ENCODE data around the gene BDH1.

BDH1 gene

DNA sequence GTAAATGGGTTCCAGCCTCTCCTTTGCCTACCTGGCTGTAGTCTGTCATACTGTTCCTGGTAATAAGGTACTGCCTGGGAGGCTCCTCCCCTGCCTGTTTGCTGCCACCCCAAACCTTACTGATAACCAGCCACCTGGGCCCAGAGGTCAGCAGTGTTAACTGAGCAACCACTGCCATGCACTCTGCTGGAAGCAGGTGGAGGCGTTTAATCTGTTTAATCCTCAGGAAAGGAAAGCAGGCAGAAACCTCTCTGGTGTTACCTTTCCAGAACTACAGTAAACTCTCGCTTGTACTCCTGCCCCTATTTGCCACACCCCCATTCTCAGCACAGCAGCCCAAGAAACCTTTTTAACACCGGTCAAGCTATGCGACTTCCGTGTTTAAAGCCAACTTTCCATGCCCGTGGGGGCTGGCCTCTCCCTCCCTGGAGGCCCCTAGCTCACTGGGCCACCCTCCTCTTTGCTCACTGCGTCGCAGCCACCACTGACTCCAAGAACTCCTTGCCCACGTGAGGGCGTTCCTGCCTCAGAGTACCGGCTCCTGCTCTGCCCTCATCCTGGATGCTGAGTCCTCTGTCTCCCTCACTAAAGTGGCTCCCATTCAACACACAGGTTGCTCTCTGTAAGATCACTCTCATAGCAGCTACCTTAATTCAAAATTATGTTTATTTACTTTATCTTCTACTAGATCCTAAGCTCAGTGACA, 8.3 kb downstream of the BDH1 start:
- no peak for DNase-seq (ENCODE audit: low spot score)

DNA sequence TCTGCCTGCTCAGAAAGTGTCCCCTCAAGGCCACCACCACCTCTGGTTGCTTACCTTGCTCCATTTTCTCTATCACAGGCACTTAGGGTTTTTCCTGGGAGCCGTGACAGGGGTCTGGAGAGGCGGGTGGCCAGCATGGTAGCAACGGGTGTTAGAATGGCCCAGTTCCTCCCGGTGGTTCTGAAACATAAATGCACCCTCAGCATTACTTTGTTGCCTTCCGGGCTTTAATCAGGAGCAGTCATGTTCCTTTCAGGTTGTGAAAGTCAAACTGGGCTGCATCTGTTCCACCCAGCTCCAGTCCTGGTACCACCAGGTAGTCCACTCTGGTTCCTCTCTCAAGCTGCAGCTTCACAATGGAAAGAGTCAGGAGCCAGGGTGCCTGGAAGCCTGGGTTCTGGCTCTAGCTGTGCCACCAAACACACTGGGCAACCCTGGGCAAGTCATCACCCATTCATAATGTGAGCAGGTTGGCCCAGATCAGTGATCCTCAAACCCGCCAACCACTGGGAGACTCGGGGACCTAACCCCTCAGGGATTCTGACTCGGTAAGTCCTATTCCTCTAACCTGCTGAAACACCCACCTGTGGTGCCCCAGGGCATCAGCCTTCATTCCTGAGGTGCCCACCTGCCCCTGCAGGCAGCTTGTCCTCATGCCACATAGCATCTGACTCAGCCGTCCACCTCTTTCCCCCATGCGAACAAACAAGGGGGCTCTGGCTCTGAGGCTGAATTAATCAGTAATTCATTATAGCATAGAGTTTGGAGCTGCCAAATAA, 9.3 kb downstream of the BDH1 start:
- DNase-seq (ENCODE audit: low spot score), result no peak

DNA sequence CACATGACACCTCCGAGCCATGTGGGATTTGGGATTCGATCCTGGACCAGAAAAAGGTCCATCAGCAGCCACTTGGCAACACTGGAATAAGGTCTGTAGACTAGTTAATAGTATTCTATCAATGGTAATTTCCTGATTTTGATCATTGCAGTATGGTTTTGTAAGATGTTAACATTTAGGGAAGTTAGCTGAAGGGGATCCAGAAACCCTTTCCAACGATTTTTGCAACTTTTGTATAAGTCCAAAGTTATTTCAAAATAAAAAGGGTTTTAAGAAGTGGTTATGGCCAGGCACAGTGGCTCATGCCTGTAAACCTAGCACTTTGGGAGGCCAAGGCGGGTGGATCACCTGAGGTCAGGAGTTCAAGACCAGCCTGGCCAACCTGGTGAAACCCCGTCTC, 10.2 kb downstream of the BDH1 start:
- DNase-seq (ENCODE audit: low spot score), result no peak

GRCh38 chr3:197545101-197545500, 10.7 kb downstream of the BDH1 start:
- no peak for DNase-seq (ENCODE audit: low spot score)

- DNase-seq (ENCODE audit: low spot score), result no peak
Measured at GRCh38 chr3:197542741-197543454, 12.9 kb downstream of the BDH1 start.

- no peak for DNase-seq (ENCODE audit: low spot score)
Measured at GRCh38 chr3:197541756-197542539, 13.8 kb downstream of the BDH1 start.

- no peak for DNase-seq (ENCODE audit: low spot score)
Measured at GRCh38 chr3:197540961-197541377, 14.8 kb downstream of the BDH1 start.

GRCh38 chr3:197539651-197540051, 16.1 kb downstream of the BDH1 start:
- no peak for DNase-seq (ENCODE audit: low spot score)

- DNase-seq (ENCODE audit: low spot score), result no peak
Measured at GRCh38 chr3:197533927-197534725, 21.6 kb downstream of the BDH1 start.

DNA sequence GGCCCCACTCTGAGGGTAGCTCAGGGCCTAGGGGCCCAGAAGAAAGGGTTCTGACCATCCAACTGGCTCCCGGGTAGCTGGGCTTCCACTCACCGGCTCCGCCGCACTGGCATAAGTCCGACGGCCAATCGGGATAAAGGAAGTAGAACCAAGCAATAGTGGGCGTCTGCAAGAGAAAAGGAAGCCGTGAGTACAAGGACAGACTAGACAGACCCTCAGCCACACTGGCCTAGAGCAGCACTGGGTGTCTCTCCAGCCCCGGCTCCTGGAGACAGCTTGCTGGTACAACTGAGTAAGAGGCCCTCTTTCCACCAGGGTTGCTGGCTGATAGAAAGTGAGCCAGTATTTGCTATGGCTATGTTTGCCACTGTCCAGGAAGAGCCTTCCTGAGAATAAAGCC, 22.4 kb downstream of the BDH1 start:
- no peak for DNase-seq (ENCODE audit: low spot score)

- no peak for DNase-seq (ENCODE audit: low spot score)
Measured at GRCh38 chr3:197532388-197532787, 23.4 kb downstream of the BDH1 start.

- no peak for DNase-seq (ENCODE audit: low spot score)
Measured at GRCh38 chr3:197528190-197528589, 27.6 kb downstream of the BDH1 start.

DNA sequence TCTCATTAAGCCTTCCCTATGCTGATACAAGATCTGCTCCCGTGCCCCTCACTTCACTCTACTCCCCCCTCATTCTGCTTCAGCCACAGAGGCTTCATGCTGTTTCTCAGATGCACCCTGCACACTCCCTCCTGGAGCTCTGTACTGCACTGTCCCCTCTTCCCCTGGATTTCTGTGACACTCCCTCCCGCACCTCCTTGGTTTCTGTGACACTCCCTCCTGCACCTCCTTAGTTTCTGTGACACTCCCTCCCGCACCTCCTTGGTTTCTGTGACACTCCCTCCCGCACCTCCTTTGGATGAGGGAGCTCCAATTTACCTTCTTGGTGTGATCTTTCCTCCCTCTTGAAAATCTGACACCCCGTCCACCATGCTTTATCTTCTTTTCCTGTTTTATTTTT, 28.2 kb downstream of the BDH1 start:
- no peak for DNase-seq (ENCODE audit: low spot score)

- no peak for DNase-seq (ENCODE audit: low spot score)
Measured at GRCh38 chr3:197525706-197526105, 30.1 kb downstream of the BDH1 start.

GRCh38 chr3:197524128-197524527, 31.6 kb downstream of the BDH1 start:
- no peak for DNase-seq (ENCODE audit: low spot score)

GRCh38 chr3:197523526-197523925, 32.2 kb downstream of the BDH1 start:
- DNase-seq (ENCODE audit: low spot score), result no peak

DNA sequence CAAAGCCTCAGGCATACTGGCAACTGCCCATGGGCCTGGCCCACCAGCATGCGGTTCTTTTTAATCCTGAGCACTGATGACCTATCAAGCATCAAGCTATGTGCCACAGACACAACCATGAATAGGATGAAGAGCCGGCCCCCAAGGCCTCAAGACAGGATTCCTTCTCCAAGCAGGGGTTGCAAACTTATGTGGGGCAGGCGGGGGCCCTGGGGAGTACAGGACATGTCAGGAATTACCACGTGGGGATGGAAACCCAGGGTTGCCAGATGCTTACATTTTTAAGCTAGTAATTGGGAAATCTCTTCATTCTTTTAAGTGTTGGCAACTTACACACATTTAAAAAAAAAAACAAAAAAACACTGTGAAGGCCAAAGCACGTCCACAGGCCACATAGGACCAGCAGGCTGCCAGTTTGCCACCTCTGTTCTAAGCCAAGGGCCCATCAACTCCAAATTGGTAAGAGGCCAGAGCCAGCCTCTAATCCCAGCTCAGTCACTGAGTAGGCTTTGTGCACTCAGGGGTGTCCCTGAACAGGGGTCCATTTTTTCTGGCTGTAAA, 32.8 kb downstream of the BDH1 start:
- DNase-seq (ENCODE audit: low spot score), result no peak

- no peak for DNase-seq (ENCODE audit: low spot score)
Measured at GRCh38 chr3:197522183-197522715, 33.5 kb downstream of the BDH1 start.

DNA sequence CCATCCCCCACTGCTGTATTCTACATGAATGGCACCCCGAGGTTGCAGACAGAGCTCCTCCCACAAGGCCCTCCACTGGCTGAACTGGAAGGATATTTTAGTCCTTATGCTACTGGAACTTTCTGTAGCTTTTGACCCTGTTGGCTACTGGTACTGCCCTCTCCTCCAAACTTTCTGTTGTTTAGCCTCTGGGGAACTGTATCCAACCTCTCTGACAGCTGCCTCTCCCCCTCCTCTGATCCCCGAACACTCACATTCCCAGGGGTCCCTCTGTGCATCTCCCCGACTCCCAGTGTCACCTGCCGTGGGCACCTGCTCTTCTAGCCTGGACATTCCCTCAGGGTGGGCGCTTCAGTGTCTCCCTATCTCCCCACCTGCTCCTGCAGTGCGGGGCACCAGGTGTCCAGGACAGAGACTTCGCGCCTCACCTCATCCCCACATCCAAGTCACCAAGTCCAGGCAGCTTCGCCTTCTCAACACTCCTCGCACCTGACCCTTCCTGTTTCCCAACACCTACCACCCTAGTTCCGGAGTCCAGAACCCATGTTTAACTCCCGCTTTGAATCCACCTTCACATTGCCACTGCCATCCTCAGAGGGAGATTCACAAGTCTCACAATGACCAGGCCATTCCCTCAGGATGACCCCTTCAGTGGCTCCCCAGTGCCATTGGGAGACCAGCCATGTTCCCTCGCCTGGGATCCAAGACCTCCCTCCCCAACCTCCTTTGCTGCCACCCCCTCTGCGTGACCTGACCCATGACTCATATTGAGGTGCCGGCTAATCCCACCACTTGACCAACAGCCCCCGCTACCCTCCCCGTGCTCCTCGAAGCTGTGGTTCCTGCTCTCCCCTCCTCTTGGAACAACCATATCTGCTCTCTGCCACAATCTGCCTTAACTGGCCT, 34.2 kb downstream of the BDH1 start:
- no peak for DNase-seq (ENCODE audit: low spot score)

Measured in activated CD4-positive, alpha-beta T cell treated with anti-CD3 and anti-CD28 coated beads, Interleukin-2, Interleukin-4, amounts not matched to agents 100 ng/mL and 50 ng/mL, durations not matched to agents 16 hours and 8 hours (primary cell).